DOHH2 (cell line): ENCODE measurements around the gene RCC2.

Experiments
- H3F3A ChIP-seq: fragments of 200-600 bp; sonication (generic), shearing (Covaris generic); 2 replicates; pipeline ENCODE4 v1.6.0; 2016; ENCODE audit warnings: antibody characterized with exemption, mild to moderate bottlenecking; ENCODE audit not compliant: control insufficient read depth, insufficient read depth
- H3K27ac ChIP-seq: fragments of 200-600 bp; sonication (generic); 2 replicates; pipeline ENCODE4 v1.5.1; 2014; ENCODE audit warnings: low read depth, mild to moderate bottlenecking, low read length, moderate library complexity
- H3K27me3 ChIP-seq: fragments of 200-600 bp; sonication (generic); 2 replicates; pipeline ENCODE4 v1.6.1; 2014; ENCODE audit warnings: mild to moderate bottlenecking, low read length, mixed read lengths; ENCODE audit not compliant: control insufficient read depth
- H3K36me3 ChIP-seq: fragments of 200-600 bp; sonication (generic); 2 replicates; pipeline ENCODE4 v1.6.1; 2014; ENCODE audit warnings: mild to moderate bottlenecking, low read length, moderate library complexity, mixed read lengths; ENCODE audit not compliant: control insufficient read depth
- H3K4me1 ChIP-seq: fragments of 200-600 bp; sonication (generic); 2 replicates; pipeline ENCODE4 v1.6.1; 2014; ENCODE audit warnings: mild to moderate bottlenecking, low read length, mixed read lengths; ENCODE audit not compliant: control insufficient read depth
- H3K4me2 ChIP-seq: fragments of 200-600 bp; sonication (generic); 2 replicates; pipeline ENCODE4 v1.6.0; 2014; ENCODE audit warnings: mild to moderate bottlenecking, low read length, moderate library complexity
- H3K4me3 ChIP-seq: fragments of 200-600 bp; sonication (generic); 2 replicates; pipeline ENCODE4 v1.5.1; 2014; ENCODE audit warnings: mild to moderate bottlenecking, low read length, mixed read lengths
- H3K79me2 ChIP-seq: fragments of 200-600 bp; sonication (generic); 2 replicates; pipeline ENCODE4 v1.6.1; 2014; ENCODE audit warnings: mild to moderate bottlenecking, low read length, mixed read lengths; ENCODE audit not compliant: control insufficient read depth
- H3K9me2 ChIP-seq: fragments of 200-600 bp; sonication (generic); replicated peaks from 2 replicates; pipeline ENCODE4 v1.6.1; 2014; ENCODE audit warnings: mild to moderate bottlenecking, low read length, mixed read lengths; ENCODE audit not compliant: control insufficient read depth
- H3K9me3 ChIP-seq: fragments of 200-600 bp; sonication (generic); 2 replicates; pipeline ENCODE4 v1.6.1; 2014; ENCODE audit warnings: antibody characterized with exemption, low read length, mixed read lengths; ENCODE audit not compliant: control insufficient read depth, insufficient read depth
- H4K20me1 ChIP-seq: fragments of 200-600 bp; sonication (generic); 2 replicates; pipeline ENCODE4 v1.6.0; 2014; ENCODE audit warnings: low read depth, mild to moderate bottlenecking, antibody characterized with exemption, low read length, moderate library complexity; ENCODE audit not compliant: control insufficient read depth, insufficient read depth
- CTCF ChIP-seq: fragments of 200-600 bp; sonication (generic); IDR thresholded peaks from one replicate; pipeline ENCODE4 v1.5.1; 2014; ENCODE audit warnings: antibody characterized with exemption, mild to moderate bottlenecking, low read depth, low read length; ENCODE audit not compliant: poor library complexity, severe bottlenecking
- EZH2phosphoT487 ChIP-seq: fragments of 200-600 bp; sonication (generic); IDR thresholded peaks from 2 replicates; pipeline ENCODE4 v1.6.1; 2017; ENCODE audit warnings: borderline replicate concordance, mild to moderate bottlenecking, antibody characterized with exemption, low read length, moderate library complexity, mixed read lengths

RCC2 gene

GRCh38 chr1:17404820-17405219 is 34.7 kb downstream of the RCC2 start:
- Histone ChIP-seq H3K4me3 (no peak overlapping the region), H3K27ac (no peak overlapping the region), H3F3A (peaks cover 9% of the 10 kb centered on the region; the same call in 1 of the 2 replicates)

GRCh38 chr1:17404034-17404684 is 35.3 kb downstream of the RCC2 start:
- H3F3A ChIP-seq = peaks cover 9% of the 10 kb centered on the region; the same call in 1 of the 2 replicates
- H4K20me1 ChIP-seq = 0 out of 2 replicates have a peak, but pooled peaks cover 7% of the 10 kb centered on the region
- H3K27ac ChIP-seq = no peak overlapping the region
- no peaks in the 10 kb centered on the region for H3K4me1 ChIP-seq
- H3K9me2 ChIP-seq = no peaks in the 10 kb centered on the region
- H3K36me3 ChIP-seq = peaks cover 29% of the 10 kb centered on the region
- H3K4me2 ChIP-seq = no peak overlapping the region
- H3K79me2 ChIP-seq = no peaks in the 10 kb centered on the region
- no peaks in the 10 kb centered on the region for H3K9me3 ChIP-seq
- TF ChIP-seq EZH2phosphoT487 (no peak), CTCF (no peak)
- no peaks in the 10 kb centered on the region for H3K27me3 ChIP-seq
- H3K4me3 ChIP-seq = no peak overlapping the region

More at GRCh38 chr1:17404820-17405219, 34.7 kb downstream of the RCC2 start:
- peaks cover 35% of the 10 kb centered on the region for H3K36me3 ChIP-seq
- H3K27me3 ChIP-seq = no peaks in the 10 kb centered on the region
- H3K9me2 ChIP-seq = no peaks in the 10 kb centered on the region
- TF ChIP-seq EZH2phosphoT487 (no peak), CTCF (no peak)
- peaks cover 11% of the 10 kb centered on the region; the same call in 1 of the 2 replicates for H4K20me1 ChIP-seq
- no peak overlapping the region for H3K4me2 ChIP-seq
- no peaks in the 10 kb centered on the region for H3K9me3 ChIP-seq
- H3K4me1 ChIP-seq = no peaks in the 10 kb centered on the region
- H3K79me2 ChIP-seq = no peaks in the 10 kb centered on the region

- H3K9me3 ChIP-seq = no peaks in the 10 kb centered on the region
- H3K4me1 ChIP-seq = no peaks in the 10 kb centered on the region
- H3K9me2 ChIP-seq = no peaks in the 10 kb centered on the region
- TF ChIP-seq CTCF (no peak), EZH2phosphoT487 (no peak)
- H3K79me2 ChIP-seq = no peaks in the 10 kb centered on the region
- H3K36me3 ChIP-seq = peaks cover 18% of the 10 kb centered on the region
- H3K27me3 ChIP-seq = no peaks in the 10 kb centered on the region
- no peak overlapping the region for H3K4me3 ChIP-seq
- H3K27ac ChIP-seq = no peak overlapping the region
- H3K4me2 ChIP-seq = no peak overlapping the region
- peaks cover 4% of the 10 kb centered on the region; the same call in 1 of the 2 replicates for H3F3A ChIP-seq
- H4K20me1 ChIP-seq = 0 out of 2 replicates have a peak, but pooled peaks cover 4% of the 10 kb centered on the region
Measured at GRCh38 chr1:17403081-17403480, 36.4 kb downstream of the RCC2 start.
